HepG2 (cell line): Measurements from ENCODE around the gene HCK. TPM values are rescaled to one million over a fixed set of nuclear protein-coding genes. Genes with fewer than 3 reads are reported as not detected.

Source experiments
- ATAC-seq: fragments of 200-7000 bp; cut with Tn5 transposase; 3 replicates; pipeline ENCODE4 v1.9.1; 2020; ENCODE audit warnings: mild to moderate bottlenecking, moderate library complexity
- BruUV-seq: library from RNA; stranded (reverse); fragments of 400-500 nt; replicated peaks from 2 replicates; lab custom pipeline; 2021; lab: Mats Ljungman, UMichigan
- CTCF ChIA-PET: fragments of 300-600 bp; formaldehyde crosslinking; extraction: SDS; loops from one replicate; lab custom pipeline; 2021; ENCODE audit warnings: low total read pairs, inconsistent platforms, low intra/inter-chr PET ratio; lab: Yijun Ruan, JAX
- POLR2A ChIA-PET: fragments of 350-600 bp; sonication (Branson Sonifier 250); formaldehyde crosslinking; loops from one replicate; lab custom pipeline; 2020; ENCODE audit warnings: antibody characterized with exemption, inconsistent platforms; lab: Yijun Ruan, JAX
- DNase-seq: peaks from one replicate; pipeline ENCODE4 v3.0.0-alpha.2; 2015; ENCODE audit warnings: low spot score
- FAIRE-seq: peaks from 3 replicates; lab custom pipeline; 2011; peaks lifted over from hg19 to GRCh38; lab: Jason Lieb, UNC
- H2AFZ ChIP-seq: one replicate; pipeline ENCODE4 v1.6.1; 2011; ENCODE audit warnings: low read length, inconsistent platforms
- H3K27ac ChIP-seq: fragments of 300-600 bp; 3 replicates; pipeline ENCODE4 v1.8.0; 2011; ENCODE audit warnings: mixed run types, mild to moderate bottlenecking, mixed read lengths, low read length, inconsistent platforms; ENCODE audit not compliant: insufficient read depth; ENCODE audit errors: extremely low read length
- H3K27me3 ChIP-seq, 2 experiments: fragments of 200-600 bp in 1 of 2; 2 replicates in 1 of 2; 3 replicates in 1 of 2; pipeline versions ENCODE4 v1.6.0 to v1.8.0; 2011; ENCODE audit warnings: low read length in 2 of 2, mild to moderate bottlenecking in 2 of 2, moderate library complexity in 2 of 2, inconsistent platforms in 1 of 2; ENCODE audit not compliant: insufficient read depth in 2 of 2, control insufficient read depth in 1 of 2
- H3K36me3 ChIP-seq, 2 experiments: fragments of 200-600 bp in 1 of 2; replicated peaks in 1 of 2; 2 replicates in 1 of 2; 3 replicates in 1 of 2; pipeline versions ENCODE4 v1.5.1 to v1.8.0; 2011; ENCODE audit warnings: low read length in 2 of 2, inconsistent platforms in 1 of 2; ENCODE audit not compliant: insufficient read depth in 2 of 2, control insufficient read depth in 1 of 2
- H3K4me1 ChIP-seq: 2 replicates; pipeline ENCODE4 v1.5.1; 2012; ENCODE audit warnings: low read length, inconsistent platforms; ENCODE audit not compliant: insufficient read depth
- H3K4me2 ChIP-seq: 2 replicates; pipeline ENCODE4 v1.6.0; 2011; ENCODE audit warnings: low read depth, low read length, inconsistent platforms
- H3K4me3 ChIP-seq, 3 experiments: fragments of 200-600 bp in 1 of 3; sonication (generic), shearing (Covaris generic) in 1 of 3; replicated peaks in 1 of 3; 2 replicates each; pipeline ENCODE4 v1.5.1; 2011 to 2016; ENCODE audit warnings: low read length in 3 of 3, inconsistent platforms in 2 of 3, low read depth in 2 of 3, mild to moderate bottlenecking in 2 of 3, control low read depth in 1 of 3, mixed read lengths in 1 of 3; ENCODE audit not compliant: insufficient read depth in 1 of 3
- H3K79me2 ChIP-seq: one replicate; pipeline ENCODE4 v1.6.1; 2011; ENCODE audit warnings: low read length, inconsistent platforms; ENCODE audit not compliant: insufficient read depth
- H3K9ac ChIP-seq: 2 replicates; pipeline ENCODE4 v1.6.0; 2011; ENCODE audit warnings: mild to moderate bottlenecking, low read depth, low read length, inconsistent platforms; ENCODE audit not compliant: insufficient read depth
- H3K9me3 ChIP-seq: 2 replicates; pipeline ENCODE4 v1.5.1; 2012; ENCODE audit warnings: mild to moderate bottlenecking, low read length
- H4K20me1 ChIP-seq: 2 replicates; pipeline ENCODE4 v1.6.0; 2011; ENCODE audit warnings: inconsistent platforms, mild to moderate bottlenecking, low read length, moderate library complexity; ENCODE audit not compliant: insufficient read depth
- ELF4 ChIP-seq: sonication (generic); formaldehyde crosslinking; IDR thresholded peaks from 2 replicates; pipeline ENCODE4 v1.5.0; 2020; ENCODE audit warnings: missing genetic modification reagents, mild to moderate bottlenecking, moderate library complexity, borderline replicate concordance
- MAFF ChIP-seq: IDR thresholded peaks from 2 replicates; pipeline ENCODE4 v1.6.1; 2011; ENCODE audit warnings: low read depth, low read length, improper control_type of control experiment
- RBM39 ChIP-seq: fragments of 200-400 bp; formaldehyde crosslinking; IDR thresholded peaks from one replicate; pipeline ENCODE4 v1.6.1; 2018; ENCODE audit warnings: antibody characterized with exemption, mild to moderate bottlenecking, low read depth, low read length; ENCODE audit not compliant: poor library complexity, severe bottlenecking
- SRF ChIP-seq: IDR thresholded peaks from 2 replicates; pipeline ENCODE4 v1.6.1; 2011; ENCODE audit warnings: mild to moderate bottlenecking, low read depth, low read length, moderate library complexity
- SRY ChIP-seq: sonication (generic); formaldehyde crosslinking; IDR thresholded peaks from 2 replicates; pipeline ENCODE4 v1.8.0; 2022; ENCODE audit warnings: mild to moderate bottlenecking, missing genetic modification reagents
- TBX2 ChIP-seq: sonication (generic); formaldehyde crosslinking; IDR thresholded peaks from 2 replicates; pipeline ENCODE4 v1.5.0; 2020; ENCODE audit warnings: missing genetic modification reagents, mild to moderate bottlenecking, borderline replicate concordance
- ZNF562 ChIP-seq: sonication (generic); formaldehyde crosslinking; IDR thresholded peaks from 2 replicates; pipeline ENCODE4 v1.8.0; 2022; ENCODE audit warnings: missing genetic modification reagents, borderline replicate concordance
- ZNF605 ChIP-seq: sonication (generic); formaldehyde crosslinking; IDR thresholded peaks from 2 replicates; pipeline ENCODE4 v1.8.0; 2022; ENCODE audit warnings: mild to moderate bottlenecking, missing genetic modification reagents
- WGBS: methylation state at CpG from one replicate; pipeline ENCODE4 v1.1.6; 2017; ENCODE audit warnings: low lambda C conversion rate; 5-methylcytosine and 5-hydroxymethylcytosine counted together
- in situ Hi-C: cut with HindIII; loops from 2 replicates; pipeline ENCODE4 v1.10.0; 2017; ENCODE audit warnings: low pct_unique_long_range_greater_than_20kb; ENCODE audit not compliant: extremely low pct_ligation_motif_present
- intact Hi-C: fragments of 100-400 bp; cut with micrococcal nuclease; formaldehyde crosslinking; loops from one replicate; pipeline ENCODE4 v1.10.0; 2022; ENCODE audit not compliant: unreplicated experiment
- polyA plus RNA-seq, 8 experiments: library from polyadenylated mRNA; depleted of rRNA in 3 of 8; stranded (reverse) in 7 of 8; unstranded in 1 of 8; fragments of >200 nt; fragmentation: Illumina TruSeq in 4 of 8; extraction: Trizol in 4 of 8; gene quantifications; 2 replicates each; pipeline versions ENCODE4 v1.2.1 to v1.2.3, GENCODE V29; 2011 to 2016; ENCODE audit warnings: low read depth in 4 of 8, missing spikeins in 1 of 8, mixed read lengths in 1 of 8; ENCODE audit not compliant: insufficient read depth in 1 of 8
- total RNA-seq, 5 experiments: library from RNA; depleted of rRNA; stranded (reverse); fragments of >200 nt; fragmentation: Illumina TruSeq; extraction: Trizol; gene quantifications; 2 replicates each; pipeline ENCODE4 v1.2.3, GENCODE V29; 2016; ENCODE audit warnings: low read depth in 1 of 5
- TF ChIP-seq, protein P1 (sequence below): sonication (generic); IDR thresholded peaks from 2 replicates; pipeline ENCODE4 v1.6.1; 2016; ENCODE audit warnings: low read depth, borderline replicate concordance
- TF ChIP-seq, protein P2 (sequence below): sonication (generic); formaldehyde crosslinking; IDR thresholded peaks from 2 replicates; pipeline ENCODE4 v1.5.1; 2020; ENCODE audit warnings: mild to moderate bottlenecking, missing genetic modification reagents, moderate library complexity

The HCK gene
- total and polyA plus RNA-seq, 2 of the 13 experiments (the other 11 are each of a cell fraction or from before 2014, with no cell fraction given), result 0.04 TPM; not detected in 1

DNA sequence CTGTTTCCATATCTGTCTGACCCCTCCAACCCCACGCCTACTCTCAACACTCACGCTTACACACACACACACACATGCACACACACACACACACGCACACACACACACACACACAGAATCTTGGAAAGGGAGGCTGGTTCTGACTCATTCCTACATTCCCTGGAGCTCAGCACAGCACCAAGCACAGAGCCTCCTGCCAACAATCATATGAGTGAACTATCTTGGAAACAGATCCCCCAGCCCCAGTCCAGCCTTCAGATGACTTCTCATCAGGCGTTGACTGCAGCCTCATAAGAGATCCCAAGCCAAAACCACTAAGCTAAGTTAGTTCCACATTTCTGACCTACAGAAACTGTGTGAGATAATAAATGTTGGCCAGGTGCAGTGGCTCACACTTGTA is 14.1 kb upstream of the HCK start:
- in situ Hi-C loops, result no loop called here
- DNase-seq, result no peak
- no peak overlapping the region for H3K27ac ChIP-seq
- H3K4me2 ChIP-seq, result no peak overlapping the region
- no peak overlapping the region for H2AFZ ChIP-seq
- TF ChIP-seq ZNF605 (CRISPR knock-in tag) (no peak), ZNF562 (CRISPR knock-in tag) (0 out of 2 replicates have a peak, but pooled peaks have one; percentile 26)
- intact Hi-C loops, result no loop called here
- peaks cover 6% of the 10 kb centered on the region for H3K4me1 ChIP-seq
- no peak for ATAC-seq
- H3K9ac ChIP-seq, result no peak overlapping the region
- H3K27me3 ChIP-seq, result peaks cover 1 to 58% of the 10 kb centered on the region in 2 experiments; a peak in 4 of 5 replicates
- WGBS, result 3% methylated on average over 4 of the region's 4 CpGs
- H3K9me3 ChIP-seq, result no peaks in the 10 kb centered on the region
- no peak for FAIRE-seq
- ChIA-PET POLR2A (no interaction called here), CTCF (no interaction called here)
- H3K79me2 ChIP-seq, result no peaks in the 10 kb centered on the region
- no peaks in the 10 kb centered on the region for H3K36me3 ChIP-seq
- no peak overlapping the region for H3K4me3 ChIP-seq
- no TSS peak for BruUV-seq
- no peaks in the 10 kb centered on the region for H4K20me1 ChIP-seq

DNA sequence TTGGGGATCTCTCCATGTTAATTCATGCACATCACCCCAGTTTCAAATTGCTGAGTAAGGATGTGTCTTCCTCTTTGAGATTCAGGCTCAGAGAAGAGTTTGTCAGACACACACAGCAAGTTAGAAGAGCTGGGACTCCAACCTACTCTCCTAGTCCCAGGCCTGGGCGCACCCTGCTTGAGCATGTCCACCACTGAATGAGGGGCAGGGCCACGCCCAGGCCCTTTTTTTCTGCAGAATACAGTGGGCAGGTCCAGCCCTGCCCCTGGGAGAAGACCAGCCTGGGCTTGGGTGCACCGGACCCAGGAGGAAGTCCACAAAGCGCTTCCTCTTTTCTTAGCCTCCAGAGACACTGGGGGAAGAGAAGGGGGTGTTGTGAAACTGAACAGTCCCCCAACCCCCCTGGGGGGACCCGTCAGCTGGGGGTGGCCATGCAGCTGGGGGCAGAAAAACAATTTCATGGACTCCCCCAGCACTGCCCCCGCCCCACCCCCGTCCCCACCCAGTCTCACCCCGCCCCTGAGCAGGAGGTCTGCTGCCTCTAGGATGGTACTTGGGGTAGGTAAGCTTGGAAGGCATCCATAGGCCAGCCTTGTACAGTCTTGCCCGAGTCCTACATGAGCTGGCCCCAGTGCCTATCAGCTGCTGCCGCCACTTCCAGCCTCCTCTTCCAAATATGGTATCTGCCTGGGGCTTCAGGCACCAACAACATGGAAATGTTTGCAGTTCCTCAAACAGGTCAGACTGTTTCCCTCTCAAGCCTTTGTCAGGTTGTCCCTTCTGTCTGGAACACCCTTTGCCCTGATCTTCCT is 11.7 kb upstream of the HCK start:
- no peak overlapping the region for H3K27ac ChIP-seq
- no peak overlapping the region for H3K9ac ChIP-seq
- H3K79me2 ChIP-seq, result no peaks in the 10 kb centered on the region
- intact Hi-C loops, result no loop called here
- H4K20me1 ChIP-seq, result no peaks in the 10 kb centered on the region
- H3K27me3 ChIP-seq, result peaks cover 1 to 39% of the 10 kb centered on the region in 2 experiments; a peak in 4 of 5 replicates
- FAIRE-seq (no peak), DNase-seq (no peak), ATAC-seq (peak; percentile 75)
- H2AFZ ChIP-seq, result no peak overlapping the region
- no TSS peak for BruUV-seq
- 19% methylated on average over 8 of the region's 10 CpGs for WGBS
- ChIA-PET CTCF (no interaction called here), POLR2A (no interaction called here)
- in situ Hi-C loops, result no loop called here
- no peaks in the 10 kb centered on the region for H3K9me3 ChIP-seq
- no peak overlapping the region for H3K4me3 ChIP-seq
- peaks cover 6% of the 10 kb centered on the region for H3K4me1 ChIP-seq
- H3K36me3 ChIP-seq, result no peaks in the 10 kb centered on the region
- H3K4me2 ChIP-seq, result no peak overlapping the region
- TF ChIP-seq RBM39 (no peak), MAFF (peak; percentile 28; the same call in 1 of the 2 replicates), SRF (peak; percentile 87), SRY (no peak), TBX2 (CRISPR knock-in tag) (no peak), ELF4 (no peak)
- TF ChIP-seq, protein P1, sequence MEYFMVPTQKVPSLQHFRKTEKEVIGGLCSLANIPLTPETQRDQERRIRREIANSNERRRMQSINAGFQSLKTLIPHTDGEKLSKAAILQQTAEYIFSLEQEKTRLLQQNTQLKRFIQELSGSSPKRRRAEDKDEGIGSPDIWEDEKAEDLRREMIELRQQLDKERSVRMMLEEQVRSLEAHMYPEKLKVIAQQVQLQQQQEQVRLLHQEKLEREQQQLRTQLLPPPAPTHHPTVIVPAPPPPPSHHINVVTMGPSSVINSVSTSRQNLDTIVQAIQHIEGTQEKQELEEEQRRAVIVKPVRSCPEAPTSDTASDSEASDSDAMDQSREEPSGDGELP, result peak; percentile 40; the same call in 1 of the 2 replicates
- TF ChIP-seq, protein P2, sequence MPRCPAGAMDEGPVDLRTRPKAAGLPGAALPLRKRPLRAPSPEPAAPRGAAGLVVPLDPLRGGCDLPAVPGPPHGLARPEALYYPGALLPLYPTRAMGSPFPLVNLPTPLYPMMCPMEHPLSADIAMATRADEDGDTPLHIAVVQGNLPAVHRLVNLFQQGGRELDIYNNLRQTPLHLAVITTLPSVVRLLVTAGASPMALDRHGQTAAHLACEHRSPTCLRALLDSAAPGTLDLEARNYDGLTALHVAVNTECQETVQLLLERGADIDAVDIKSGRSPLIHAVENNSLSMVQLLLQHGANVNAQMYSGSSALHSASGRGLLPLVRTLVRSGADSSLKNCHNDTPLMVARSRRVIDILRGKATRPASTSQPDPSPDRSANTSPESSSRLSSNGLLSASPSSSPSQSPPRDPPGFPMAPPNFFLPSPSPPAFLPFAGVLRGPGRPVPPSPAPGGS (CRISPR knock-in tag), result no peak
